ENCODE results near the gene ME1. TPM values are rescaled to one million over a fixed set of nuclear protein-coding genes. Genes with fewer than 3 reads are reported as not detected.
A peak's percentile ranks its signal among the peaks of the same experiment; 100 is the strongest.
"Not testable (repeated sequence)": the region's sequence is repeated elsewhere in the genome, so short reads cannot be mapped to it uniquely, and the experiment has no call there.

Gene ME1
- total RNA-seq, 1 donor from 2014 or later = 31.3 TPM

DNA sequence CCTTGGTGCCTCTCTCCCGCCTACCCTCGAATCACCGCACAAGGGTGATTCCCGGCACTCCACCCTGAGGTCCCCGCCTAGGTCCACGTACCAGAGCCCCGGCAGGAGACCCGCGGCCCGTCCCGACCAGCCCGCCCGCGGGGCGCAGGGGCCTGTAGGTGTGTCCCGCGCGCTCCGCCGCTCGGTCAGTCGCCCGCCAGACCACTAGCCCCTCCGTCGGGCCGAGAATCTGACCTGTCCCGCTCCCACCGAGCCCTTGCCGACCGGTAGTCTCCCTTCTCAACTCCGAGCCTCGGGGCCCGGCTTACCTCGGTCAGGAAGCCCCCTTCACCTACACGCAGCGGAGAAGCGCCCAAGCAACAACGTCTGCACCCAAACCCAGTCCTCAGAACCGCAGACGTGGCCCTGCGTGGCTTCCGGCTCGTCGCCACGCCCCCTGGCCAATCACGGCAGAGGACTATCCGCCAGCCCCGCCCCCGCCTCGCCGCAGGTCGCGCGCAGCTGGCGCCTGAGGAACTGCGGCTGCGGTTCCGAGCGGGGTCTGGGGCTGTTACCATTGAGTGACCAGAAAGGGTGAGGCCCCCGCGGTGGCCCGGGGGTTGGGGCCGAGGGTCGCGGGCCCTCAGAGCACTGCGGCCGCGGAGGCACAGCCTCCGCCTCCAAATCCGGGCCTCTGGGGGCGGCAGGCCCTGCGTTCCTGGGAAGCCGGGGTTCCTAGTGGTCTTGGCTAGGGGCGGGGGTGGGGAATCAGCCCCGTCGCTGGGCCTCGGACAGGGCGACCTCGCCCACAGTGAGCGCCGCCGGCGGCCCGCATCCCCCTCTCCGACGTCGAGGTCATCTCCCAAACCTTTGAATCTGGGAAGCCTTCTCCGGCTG is 237.7 kb downstream of the ME1 start, which contains the start of the genes PGM3 and RWDD2A:
Gene PGM3 (minus strand): TSS at position 395 of the 876 bp plus-strand sequence. CDS start 2,253 bp downstream, outside the sequence.
Gene RWDD2A (plus strand): TSS at position 487 of the 876 bp plus-strand sequence. CDS start 1,095 bp downstream, outside the sequence.
- DNase-seq (ENCODE audit: low read depth) = peak; percentile 90

DNA sequence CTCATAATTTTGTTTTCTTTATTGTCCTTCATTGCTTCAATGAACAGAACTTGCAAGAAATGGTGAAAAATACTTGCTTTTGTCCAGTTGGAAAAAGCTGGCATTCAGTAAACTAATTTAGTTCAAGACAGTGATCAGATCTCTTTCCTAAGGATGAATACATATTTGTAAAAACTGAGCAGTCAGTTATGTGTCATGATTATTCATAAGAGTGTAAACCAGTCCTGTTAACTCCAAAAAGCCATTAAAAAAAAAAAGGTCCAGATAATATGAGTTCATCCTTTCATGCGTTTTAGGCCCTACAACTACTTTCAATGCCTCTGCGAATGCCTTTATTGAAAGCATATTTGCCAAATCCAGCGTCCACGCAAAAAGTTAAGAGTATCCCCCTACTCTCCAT is 238.4 kb downstream of the ME1 start:
- DNase-seq (ENCODE audit: low read depth) = no peak

DNA sequence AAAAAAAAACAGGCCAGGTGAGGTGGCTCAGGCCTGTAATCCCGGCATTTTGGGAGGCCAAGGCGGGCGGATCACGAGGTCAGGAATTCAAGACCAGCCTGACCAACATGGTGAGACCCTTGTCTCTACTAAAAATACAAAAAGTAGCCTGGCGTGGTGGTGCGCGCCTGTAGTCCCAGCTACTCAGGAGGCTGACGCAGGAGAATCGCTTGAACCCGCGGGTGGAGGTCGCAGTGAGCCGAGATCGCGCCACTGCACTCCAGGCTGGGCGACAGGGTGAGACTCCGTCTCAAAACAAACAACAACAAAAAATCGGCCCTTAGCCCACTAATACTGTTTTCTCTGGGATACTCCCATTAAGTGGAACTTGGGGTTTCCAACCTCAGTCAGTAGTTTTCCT is 238.9 kb downstream of the ME1 start:
- DNase-seq (ENCODE audit: low read depth) = not testable (repeated sequence)

DNA sequence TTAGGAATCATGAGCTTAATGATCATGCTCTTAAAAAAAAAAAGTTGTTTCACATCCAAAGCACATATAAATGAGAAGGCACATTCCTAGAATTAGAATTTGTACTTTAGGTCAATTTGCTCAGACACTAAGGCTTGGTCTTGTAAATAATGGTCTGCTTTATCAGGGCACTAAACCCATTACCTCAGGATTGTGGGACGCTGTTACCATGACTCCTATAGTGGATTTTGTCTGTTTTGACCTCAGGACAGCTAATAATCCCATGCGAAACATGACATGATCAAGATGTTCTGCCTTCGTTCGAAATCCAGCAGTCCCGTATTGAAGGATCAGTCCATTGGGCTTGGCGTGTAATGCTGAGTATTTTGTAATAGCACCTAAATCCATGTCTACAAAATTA is 240.2 kb downstream of the ME1 start:
- DNase-seq (ENCODE audit: low read depth) = no peak

DNA sequence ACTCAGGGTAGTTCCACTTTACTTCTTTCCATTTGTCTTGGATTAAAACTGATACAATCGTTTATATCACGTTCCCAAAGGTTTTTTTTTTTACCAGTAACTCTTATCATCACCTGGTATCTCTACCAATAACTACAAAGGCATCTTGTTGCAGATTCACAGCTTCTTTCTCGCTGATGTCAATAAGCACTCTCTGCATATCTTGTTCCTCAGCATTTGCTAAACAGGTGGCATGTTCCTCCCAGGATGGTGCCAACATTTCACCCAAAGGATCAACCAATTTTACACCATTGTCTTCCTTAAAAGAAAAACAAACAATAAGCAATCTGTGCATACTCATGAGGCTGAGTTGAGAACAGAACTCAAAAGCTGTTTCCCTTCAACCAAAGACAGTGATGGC is 242.3 kb downstream of the ME1 start:
- DNase-seq (ENCODE audit: low read depth) = no peak

DNA sequence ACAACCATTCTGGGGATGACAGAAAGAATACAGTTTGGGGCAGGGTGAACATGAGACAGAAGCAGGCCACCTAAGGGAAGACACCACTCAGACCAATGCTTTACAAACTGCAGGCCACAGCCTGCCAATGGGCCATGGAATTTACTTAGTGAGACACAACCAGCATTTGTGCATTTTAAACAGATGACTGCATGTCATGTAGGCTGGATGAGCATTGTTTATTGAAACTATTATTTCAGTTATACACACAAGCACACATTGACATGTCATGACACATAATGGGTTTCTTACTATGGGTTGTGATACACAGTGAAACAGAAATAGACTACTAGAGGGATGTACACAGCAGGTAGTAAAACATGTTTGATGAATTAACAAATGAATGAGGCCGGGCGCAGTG is 245.8 kb downstream of the ME1 start:
- no peak for DNase-seq (ENCODE audit: low read depth)

DNA sequence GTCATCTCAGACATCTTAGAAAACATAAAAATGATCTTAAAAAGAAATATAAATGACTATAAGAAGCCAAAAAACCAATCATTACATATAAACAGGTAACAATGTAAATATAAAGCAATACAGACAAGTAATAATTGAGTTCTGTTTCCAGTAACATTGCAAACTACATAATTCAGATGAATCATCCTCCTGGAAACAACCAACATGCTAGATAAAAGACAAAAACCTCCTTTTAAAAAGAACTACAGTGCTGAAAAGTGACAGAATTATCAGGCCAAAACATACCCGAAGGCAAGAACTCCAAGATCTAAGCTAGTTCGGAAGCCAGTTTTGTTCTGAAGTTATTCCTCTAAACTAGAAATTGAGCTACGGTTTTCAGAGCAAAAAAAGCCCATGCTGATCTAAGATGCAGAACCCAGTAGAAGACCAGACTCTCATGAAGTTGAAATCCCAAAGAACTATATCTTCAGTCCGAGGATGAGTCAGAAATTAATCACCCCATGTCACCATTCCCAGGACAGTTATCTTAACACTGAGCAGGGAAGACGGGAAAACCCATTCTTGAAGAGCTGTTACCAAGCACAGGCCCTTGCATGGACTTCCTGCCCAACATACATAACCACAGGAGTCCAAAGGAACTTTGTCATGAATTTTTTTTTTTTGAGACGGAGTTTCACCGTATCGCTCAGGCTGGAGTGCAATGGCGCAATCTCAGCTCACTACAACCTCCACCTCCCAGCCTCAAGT is 247.6 kb downstream of the ME1 start:
- peak; percentile 66 for DNase-seq (ENCODE audit: low read depth)

DNA sequence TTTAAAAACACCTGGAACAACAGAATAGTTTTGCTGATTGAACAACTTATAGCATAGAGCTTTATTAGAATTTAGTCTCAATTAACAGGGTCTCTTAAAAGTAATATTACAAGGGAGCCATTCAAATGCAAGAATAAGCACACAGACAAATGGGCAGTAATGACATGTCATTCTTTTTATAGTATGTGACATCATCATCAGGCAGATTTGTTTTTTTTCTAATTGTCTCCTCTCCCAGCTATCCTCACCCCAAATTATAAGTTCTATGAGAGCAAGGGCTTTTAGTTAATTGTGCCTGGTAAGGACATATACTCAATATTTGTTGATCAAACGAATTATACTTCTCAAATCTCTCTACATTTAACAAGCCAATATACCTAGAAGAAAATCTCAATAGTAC is 248.7 kb downstream of the ME1 start:
- peak; percentile 56 for DNase-seq (ENCODE audit: low read depth)

DNA sequence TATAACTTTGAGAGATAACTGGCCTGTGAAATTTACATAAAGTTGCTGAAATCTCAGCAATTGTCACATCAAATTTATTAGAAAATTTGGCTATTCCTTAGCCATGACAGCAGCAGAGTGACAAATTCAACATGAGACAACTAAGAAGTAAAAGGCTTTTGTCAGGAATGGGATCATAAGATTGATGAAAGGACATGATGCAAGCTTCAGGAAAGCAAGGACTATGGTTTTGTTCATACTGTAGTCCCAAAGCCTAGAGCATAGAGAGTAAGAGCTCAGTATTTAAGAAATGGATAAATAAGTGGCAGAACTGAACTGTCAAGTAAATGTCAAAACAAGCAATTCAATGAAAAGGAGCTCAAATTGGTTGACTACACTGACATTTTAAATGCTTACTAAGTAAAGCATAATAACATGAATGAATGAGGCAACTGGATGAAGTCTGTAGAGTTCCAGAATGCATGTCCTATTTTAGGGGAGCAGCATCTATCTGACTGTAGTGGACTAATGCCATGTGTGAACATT is 250.4 kb downstream of the ME1 start:
- no peak for DNase-seq (ENCODE audit: low read depth)

DNA sequence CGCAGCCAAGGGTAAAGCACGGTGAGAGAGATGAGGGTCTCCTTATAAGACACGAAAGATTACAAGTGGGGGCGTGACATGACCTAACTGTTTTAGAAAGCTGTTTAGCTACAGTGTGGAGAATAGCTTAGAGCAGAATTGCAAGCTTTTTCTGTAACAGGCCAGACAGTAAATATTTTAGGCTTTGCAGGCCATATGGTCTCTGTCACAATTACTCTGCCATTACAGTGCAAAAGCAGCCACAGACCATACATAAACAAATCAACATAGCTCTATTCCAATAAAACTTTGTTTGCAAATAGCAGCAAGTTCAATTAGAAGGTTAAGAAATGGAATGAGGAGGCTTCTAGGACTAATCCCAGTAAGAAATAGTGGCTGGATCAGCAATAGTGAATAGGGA is 254.6 kb downstream of the ME1 start:
- DNase-seq (ENCODE audit: low read depth) = no peak

DNA sequence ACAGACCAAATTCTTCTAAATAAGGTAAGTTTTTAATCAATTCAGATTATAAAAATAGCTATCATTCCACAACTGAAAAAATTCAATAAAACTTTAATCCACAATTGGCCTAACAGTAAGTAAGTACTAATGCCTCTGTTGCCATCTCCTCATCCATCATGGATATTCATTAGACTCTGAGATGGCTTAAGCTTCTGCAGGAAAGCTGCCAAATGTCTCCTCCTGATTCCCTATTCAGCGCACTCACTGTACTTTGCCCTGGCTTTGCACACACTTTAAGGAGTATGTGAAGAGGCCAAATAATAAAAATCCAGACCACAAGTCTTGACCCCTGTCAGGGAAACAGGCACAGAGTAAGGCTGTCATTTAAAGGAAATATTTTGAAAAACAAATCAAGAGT is 261.3 kb downstream of the ME1 start:
- DNase-seq (ENCODE audit: low read depth) = no peak

DNA sequence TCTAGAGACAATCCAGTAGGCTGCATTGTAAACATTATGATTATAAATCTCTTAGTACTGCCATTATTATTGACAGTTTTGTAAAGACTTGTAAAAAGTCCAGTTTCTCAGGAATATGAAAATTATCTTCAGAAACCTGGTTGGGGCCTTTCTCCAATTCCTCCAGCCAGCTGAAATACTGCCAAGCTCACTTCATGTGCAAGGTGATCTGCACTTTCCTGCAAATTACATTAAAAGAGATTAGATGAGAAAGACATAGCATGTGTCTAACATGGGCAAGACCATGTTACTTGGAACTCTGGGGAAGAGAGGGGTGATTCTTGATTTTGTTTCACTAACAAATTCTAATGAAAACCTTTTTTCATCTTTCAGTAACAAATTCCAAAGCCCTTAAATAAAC is 261.7 kb downstream of the ME1 start:
- no peak for DNase-seq (ENCODE audit: low read depth)

DNA sequence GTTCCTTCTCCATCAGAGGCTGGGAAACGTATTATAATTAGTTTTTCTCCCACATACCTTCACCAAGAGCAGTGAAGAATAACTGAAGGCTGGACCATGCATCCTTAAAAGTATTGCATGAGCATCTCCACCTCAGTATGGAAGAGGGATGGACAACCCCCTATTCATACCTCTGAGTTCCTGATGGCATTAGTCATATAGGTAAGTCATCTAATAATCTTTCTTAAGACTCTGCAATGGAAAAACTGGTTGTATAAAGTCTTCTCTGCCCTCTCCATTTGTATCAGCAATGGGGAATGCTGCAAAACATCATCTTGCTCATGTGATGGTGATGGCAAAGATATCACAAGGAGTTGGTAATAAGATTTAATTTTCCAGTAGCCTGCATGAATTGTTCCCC is 262.3 kb downstream of the ME1 start:
- DNase-seq (ENCODE audit: low read depth) = no peak

DNA sequence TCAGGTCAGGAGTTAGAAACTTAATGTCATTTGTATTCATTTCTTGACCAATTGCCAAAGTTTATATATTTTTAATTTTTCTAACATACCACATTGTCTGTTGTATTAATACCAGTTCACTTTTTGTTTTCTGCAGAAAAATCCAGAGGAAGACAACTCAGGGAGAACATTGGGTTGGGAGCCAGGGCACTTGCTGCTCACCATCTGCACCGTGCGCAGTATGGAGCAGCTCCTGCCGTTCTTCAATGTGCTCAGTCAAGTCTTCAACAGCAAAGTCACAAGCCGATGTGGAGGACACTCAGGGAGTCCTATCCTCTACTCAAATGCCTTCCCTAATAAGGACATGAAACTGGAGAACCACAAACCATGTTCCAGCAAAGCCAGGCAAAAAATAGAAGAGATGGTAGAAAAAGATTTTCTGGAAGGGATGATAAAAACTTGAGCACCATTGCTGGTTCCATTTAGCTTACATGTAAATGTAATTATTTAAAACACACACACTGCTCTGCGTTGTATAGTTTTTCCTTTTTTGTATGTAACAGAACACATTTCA is 263.0 kb downstream of the ME1 start:
- DNase-seq (ENCODE audit: low read depth) = no peak

Other genes with a start within 250 kb of the ME1 start
- gene PGM3, start 237.8 kb downstream of the ME1 start, total RNA-seq = 22.7 and 22.8 TPM in 2 replicates
- 4.3 and 4.8 TPM in 2 replicates for gene RWDD2A, start 237.7 kb downstream of the ME1 start, total RNA-seq
- gene PRSS35, start 81.5 kb upstream of the ME1 start, total RNA-seq = 0.43 and 1.3 TPM in 2 replicates

Measured in myocyte (in vitro differentiated cells).